HepG2 (cell line): ENCODE data around the gene DLG4. TPM values are rescaled to one million over a fixed set of nuclear protein-coding genes. Genes with fewer than 3 reads are reported as not detected.
A peak's percentile ranks its signal among the peaks of the same experiment; 100 is the strongest.

Experiments used
- CEBPB ChIP-seq: IDR thresholded peaks from 2 replicates; pipeline ENCODE4 v1.6.1; 2011; ENCODE audit warnings: low read depth, low read length, improper control_type of control experiment, borderline replicate concordance
- CHD2 ChIP-seq: IDR thresholded peaks from 2 replicates; pipeline ENCODE4 v1.6.1; 2011; ENCODE audit warnings: low read depth, low read length, improper control_type of control experiment
- DZIP1 ChIP-seq: sonication (generic); formaldehyde crosslinking; IDR thresholded peaks from 2 replicates; pipeline ENCODE4 v1.5.0; 2020; ENCODE audit warnings: mild to moderate bottlenecking, missing genetic modification reagents
- FOXP1 ChIP-seq, 2 experiments: fragments of 450-650 bp in 1 of 2; IDR thresholded peaks; 2 replicates each; pipeline ENCODE4 v1.6.1; 2017 to 2018; ENCODE audit warnings: antibody characterized with exemption in 1 of 2
- HNRNPL ChIP-seq: fragments of 200-400 bp; formaldehyde crosslinking; IDR thresholded peaks from 2 replicates; pipeline ENCODE4 v1.6.1; 2017; ENCODE audit warnings: mild to moderate bottlenecking, low read depth, low read length
- IKZF4 ChIP-seq: sonication (generic); formaldehyde crosslinking; IDR thresholded peaks from 2 replicates; pipeline ENCODE4 v1.5.1; 2020; ENCODE audit warnings: borderline replicate concordance, mild to moderate bottlenecking, low read depth, missing genetic modification reagents; ENCODE audit errors: not compliant biosample characterization
- MLLT10 ChIP-seq: sonication (generic); formaldehyde crosslinking; IDR thresholded peaks from 2 replicates; pipeline ENCODE4 v1.4.0; 2020; ENCODE audit warnings: missing genetic modification reagents
- MXD1 ChIP-seq: sonication (generic); formaldehyde crosslinking; IDR thresholded peaks from 2 replicates; pipeline ENCODE4 v1.4.0; 2020; ENCODE audit warnings: mild to moderate bottlenecking, missing genetic modification reagents
- NCOA2 ChIP-seq: sonication (generic); formaldehyde crosslinking; IDR thresholded peaks from 2 replicates; pipeline ENCODE4 v1.8.0; 2022; ENCODE audit warnings: inconsistent platforms
- RXRA ChIP-seq: sonication (generic); formaldehyde crosslinking; IDR thresholded peaks from 2 replicates; pipeline ENCODE4 v1.5.1; 2020; ENCODE audit warnings: missing genetic modification reagents
- TFE3 ChIP-seq: IDR thresholded peaks from 2 replicates; pipeline ENCODE4 v1.6.1; 2016
- ZBTB2 ChIP-seq: sonication (generic); formaldehyde crosslinking; IDR thresholded peaks from 2 replicates; pipeline ENCODE4 v1.8.0; 2022; ENCODE audit warnings: low read depth, missing genetic modification reagents
- ZBTB25 ChIP-seq: IDR thresholded peaks from 2 replicates; pipeline ENCODE4 v1.6.1; 2018; ENCODE audit warnings: missing genetic modification reagents
- ZBTB44 ChIP-seq: sonication (generic); formaldehyde crosslinking; IDR thresholded peaks from 2 replicates; pipeline ENCODE4 v1.4.0; 2020; ENCODE audit warnings: missing genetic modification reagents
- ZC3H4 ChIP-seq: sonication (generic); formaldehyde crosslinking; IDR thresholded peaks from 2 replicates; pipeline ENCODE4 v1.4.0; 2020; ENCODE audit warnings: missing genetic modification reagents, borderline replicate concordance
- ZNF18 ChIP-seq: sonication (generic); formaldehyde crosslinking; IDR thresholded peaks from 2 replicates; pipeline ENCODE4 v1.8.0; 2022; ENCODE audit warnings: mild to moderate bottlenecking, missing genetic modification reagents; ENCODE audit not compliant: insufficient replicate concordance
- ZNF367 ChIP-seq: sonication (generic); formaldehyde crosslinking; IDR thresholded peaks from 2 replicates; pipeline ENCODE4 v1.4.0; 2020; ENCODE audit warnings: missing genetic modification reagents, borderline replicate concordance
- ZNF629 ChIP-seq: sonication (generic); formaldehyde crosslinking; conservative IDR thresholded peaks from 2 replicates; pipeline ENCODE4 v1.5.0; 2020; ENCODE audit warnings: missing genetic modification reagents
- polyA plus RNA-seq, 8 experiments: library from polyadenylated mRNA; depleted of rRNA in 3 of 8; stranded (reverse) in 7 of 8; unstranded in 1 of 8; fragments of >200 nt; fragmentation: Illumina TruSeq in 4 of 8; extraction: Trizol in 4 of 8; gene quantifications; 2 replicates each; pipeline versions ENCODE4 v1.2.1 to v1.2.3, GENCODE V29; 2011 to 2016; ENCODE audit warnings: low read depth in 4 of 8, missing spikeins in 1 of 8, mixed read lengths in 1 of 8; ENCODE audit not compliant: insufficient read depth in 1 of 8
- total RNA-seq, 5 experiments: library from RNA; depleted of rRNA; stranded (reverse); fragments of >200 nt; fragmentation: Illumina TruSeq; extraction: Trizol; gene quantifications; 2 replicates each; pipeline ENCODE4 v1.2.3, GENCODE V29; 2016; ENCODE audit warnings: low read depth in 1 of 5

The DLG4 gene
- total and polyA plus RNA-seq, 2 of the 13 experiments (the other 11 are each of a cell fraction or from before 2014, with no cell fraction given) = 0.71 to 4.3 TPM

GRCh38 chr17:7156342-7156940, 63.2 kb downstream of the DLG4 start (continued):
- TF ChIP-seq ZBTB25 (peak; percentile 88), MXD1 (CRISPR knock-in tag) (peak; percentile 83), NCOA2 (peak; percentile 75), RXRA (CRISPR knock-in tag) (peak; percentile 98), FOXP1 (IDR thresholded peaks at IDR 0.05) (no peak), FOXP1 (CRISPR knock-in tag; IDR thresholded peaks at IDR 0.05) (0 out of 2 replicates have a peak, but pooled peaks have one; percentile 22), CHD2 (peak; percentile 52; the same call in 1 of the 2 replicates), ZBTB2 (CRISPR knock-in tag) (peak; percentile 88), HNRNPL (no peak), IKZF4 (CRISPR knock-in tag) (peak; percentile 98), TFE3 (CRISPR knock-in tag) (peak; percentile 85), ZC3H4 (no peak), MLLT10 (CRISPR knock-in tag) (no peak), ZNF629 (CRISPR knock-in tag) (peak; percentile 56), ZNF18 (no peak), ZBTB44 (CRISPR knock-in tag) (0 out of 2 replicates have a peak, but pooled peaks have one; percentile 49), DZIP1 (CRISPR knock-in tag) (peak; percentile 66; the same call in 1 of the 2 replicates), ZNF367 (CRISPR knock-in tag) (no peak), CEBPB (peak; percentile 13; the same call in 1 of the 2 replicates)
